ENCODE results near the gene RAP1B. TPM values are rescaled to one million over a fixed set of nuclear protein-coding genes. Genes with fewer than 3 reads are reported as not detected.
"Not testable (repeated sequence)": the region's sequence is repeated elsewhere in the genome, so short reads cannot be mapped to it uniquely, and the experiment has no call there.

The RAP1B gene
- polyA plus RNA-seq, 1 donor (not counting 4 experiments of a cell fraction or from before 2014, with no cell fraction given): 274 TPM

DNA sequence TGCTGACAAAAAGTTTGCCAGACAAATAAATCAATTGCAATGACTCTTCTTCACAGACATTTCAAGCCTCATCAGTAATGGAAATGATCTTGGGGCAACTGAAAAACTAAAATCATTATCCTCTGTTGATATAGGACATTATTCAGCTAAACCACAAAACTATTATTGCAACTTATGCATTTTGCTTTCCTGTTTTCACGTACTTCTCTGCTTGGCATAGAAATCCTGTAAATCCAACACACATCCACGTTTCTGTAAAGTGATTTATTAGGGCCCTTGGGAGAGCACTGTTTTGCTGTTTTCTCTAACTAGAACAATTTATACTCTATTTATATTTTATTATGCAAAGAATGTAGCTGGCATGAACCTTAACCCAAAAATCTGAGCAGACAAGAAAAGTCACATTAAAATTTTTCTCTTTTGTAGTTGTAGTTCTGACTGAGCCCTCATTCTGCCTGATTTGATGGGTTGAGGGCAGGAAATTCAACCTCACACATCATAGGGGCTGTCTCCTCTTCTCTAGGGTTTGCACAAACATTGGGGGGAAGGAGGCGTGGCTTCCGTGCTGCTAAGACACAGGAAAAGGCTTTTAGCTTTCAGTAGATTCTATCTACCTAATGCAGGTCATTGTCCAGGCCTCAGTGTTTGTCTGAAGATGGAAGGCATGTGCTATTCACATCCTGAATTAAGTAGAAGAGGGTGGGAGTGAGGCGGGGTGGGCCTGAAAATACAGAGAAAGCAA is 64.6 kb downstream of the RAP1B start:
- H3K27ac ChIP-seq (ENCODE audit: control insufficient read depth, insufficient read depth, low read length): no peak overlapping the region

DNA sequence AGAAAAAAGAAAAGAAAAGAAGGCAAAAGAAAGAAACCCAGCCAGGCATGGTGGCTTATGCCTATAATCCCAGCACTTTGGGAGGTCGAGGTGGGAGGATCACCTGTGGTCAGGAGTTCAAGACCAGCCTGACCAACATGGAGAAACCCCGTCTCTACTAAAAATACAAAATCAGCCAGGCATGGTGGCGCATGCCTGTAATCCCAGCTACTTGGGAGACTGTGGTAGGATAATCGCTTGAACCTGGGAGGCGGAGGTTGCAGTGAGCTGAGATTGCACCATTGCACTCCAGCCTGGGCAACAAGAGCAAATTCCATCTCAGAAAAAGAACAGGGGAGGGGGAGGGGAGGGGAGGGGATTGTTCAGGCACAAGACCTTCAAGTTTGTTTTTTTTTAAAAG is 66.2 kb downstream of the RAP1B start:
- H3K9me3 ChIP-seq (ENCODE audit: control insufficient read depth, low read depth, low read length); H3K9me1 ChIP-seq (ENCODE audit: control insufficient read depth, extremely low read depth, insufficient read depth, low read length); H2AFZ ChIP-seq (ENCODE audit: control insufficient read depth, low read length); dilution Hi-C loops (cut with MboI; ENCODE audit: extremely low pct_ligation_motif_present, low sequenced_read_pairs); H3K79me2 ChIP-seq (ENCODE audit: control insufficient read depth, insufficient read depth, low read length); H3K9ac ChIP-seq (ENCODE audit: control insufficient read depth, extremely low read depth, insufficient read depth, low read length); H4K20me1 ChIP-seq (ENCODE audit: control insufficient read depth, extremely low read depth, insufficient read depth, low read length); H3K27ac ChIP-seq (ENCODE audit: control insufficient read depth, insufficient read depth, low read length); H3K27me3 ChIP-seq (ENCODE audit: control insufficient read depth, extremely low read depth, insufficient read depth, low read length); H3K4me3 ChIP-seq (ENCODE audit: control insufficient read depth in 2 of 3, extremely low read depth in 1 of 3, insufficient read depth in 2 of 3, low read depth in 1 of 3, low read length in 3 of 3); FAIRE-seq; H3K4me1 ChIP-seq (ENCODE audit: control insufficient read depth, extremely low read depth, insufficient read depth, low read length); H3K4me2 ChIP-seq (ENCODE audit: control insufficient read depth, extremely low read depth, insufficient read depth, low read depth, low read length); DNase-seq (ENCODE audit: low read depth, low spot score); H3K36me3 ChIP-seq (ENCODE audit: control insufficient read depth in 2 of 2, extremely low read depth in 1 of 2, insufficient read depth in 2 of 2, low read length in 2 of 2): not testable (repeated sequence)

More for the DNA sequence above, 64.6 kb downstream of the RAP1B start:
- no peaks in the 10 kb centered on the region for H4K20me1 ChIP-seq (ENCODE audit: control insufficient read depth, extremely low read depth, insufficient read depth, low read length)
- H2AFZ ChIP-seq (ENCODE audit: control insufficient read depth, low read length): no peak overlapping the region
- H3K9ac ChIP-seq (ENCODE audit: control insufficient read depth, extremely low read depth, insufficient read depth, low read length): no peak overlapping the region
- dilution Hi-C loops (cut with MboI; ENCODE audit: extremely low pct_ligation_motif_present, low sequenced_read_pairs): no loop called here
- no peaks in the 10 kb centered on the region for H3K27me3 ChIP-seq (ENCODE audit: control insufficient read depth, extremely low read depth, insufficient read depth, low read length)
- H3K36me3 ChIP-seq (ENCODE audit: control insufficient read depth in 2 of 2, extremely low read depth in 1 of 2, insufficient read depth in 2 of 2, low read length in 2 of 2): no peaks in the 10 kb centered on the region
- H3K4me1 ChIP-seq (ENCODE audit: control insufficient read depth, extremely low read depth, insufficient read depth, low read length): peaks cover 3% of the 10 kb centered on the region
- no peak overlapping the region for H3K4me2 ChIP-seq (ENCODE audit: control insufficient read depth, extremely low read depth, insufficient read depth, low read depth, low read length)
- H3K79me2 ChIP-seq (ENCODE audit: control insufficient read depth, insufficient read depth, low read length): no peaks in the 10 kb centered on the region
- no peaks in the 10 kb centered on the region for H3K9me1 ChIP-seq (ENCODE audit: control insufficient read depth, extremely low read depth, insufficient read depth, low read length)
- DNase-seq (ENCODE audit: low read depth, low spot score): no peak
- H3K9me3 ChIP-seq (ENCODE audit: control insufficient read depth, low read depth, low read length): no peaks in the 10 kb centered on the region
- TF ChIP-seq EZH2 (IDR thresholded peaks at IDR 0.05; ENCODE audit: low read length): no peak
- TF ChIP-seq, protein P1, sequence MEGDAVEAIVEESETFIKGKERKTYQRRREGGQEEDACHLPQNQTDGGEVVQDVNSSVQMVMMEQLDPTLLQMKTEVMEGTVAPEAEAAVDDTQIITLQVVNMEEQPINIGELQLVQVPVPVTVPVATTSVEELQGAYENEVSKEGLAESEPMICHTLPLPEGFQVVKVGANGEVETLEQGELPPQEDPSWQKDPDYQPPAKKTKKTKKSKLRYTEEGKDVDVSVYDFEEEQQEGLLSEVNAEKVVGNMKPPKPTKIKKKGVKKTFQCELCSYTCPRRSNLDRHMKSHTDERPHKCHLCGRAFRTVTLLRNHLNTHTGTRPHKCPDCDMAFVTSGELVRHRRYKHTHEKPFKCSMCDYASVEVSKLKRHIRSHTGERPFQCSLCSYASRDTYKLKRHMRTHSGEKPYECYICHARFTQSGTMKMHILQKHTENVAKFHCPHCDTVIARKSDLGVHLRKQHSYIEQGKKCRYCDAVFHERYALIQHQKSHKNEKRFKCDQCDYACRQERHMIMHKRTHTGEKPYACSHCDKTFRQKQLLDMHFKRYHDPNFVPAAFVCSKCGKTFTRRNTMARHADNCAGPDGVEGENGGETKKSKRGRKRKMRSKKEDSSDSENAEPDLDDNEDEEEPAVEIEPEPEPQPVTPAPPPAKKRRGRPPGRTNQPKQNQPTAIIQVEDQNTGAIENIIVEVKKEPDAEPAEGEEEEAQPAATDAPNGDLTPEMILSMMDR (optimal IDR thresholded peaks at IDR 0.05 in 1 of 3, IDR thresholded peaks at IDR 0.05 in 1 of 3, conservative IDR thresholded peaks at IDR 0.05 in 1 of 3; ENCODE audit: extremely low read depth in 1 of 3, insufficient read depth in 2 of 3, low read length in 3 of 3): no peak
- H3K4me3 ChIP-seq (ENCODE audit: control insufficient read depth in 2 of 3, extremely low read depth in 1 of 3, insufficient read depth in 2 of 3, low read depth in 1 of 3, low read length in 3 of 3): no peak overlapping the region
- FAIRE-seq: peak; percentile 5

- peak overlapping the region; percentile 95 for H3K9ac ChIP-seq (ENCODE audit: control insufficient read depth, extremely low read depth, insufficient read depth, low read length)
- no peak for TF ChIP-seq EZH2 (IDR thresholded peaks at IDR 0.05; ENCODE audit: low read length)
- TF ChIP-seq, protein P1 (optimal IDR thresholded peaks at IDR 0.05 in 1 of 3, IDR thresholded peaks at IDR 0.05 in 1 of 3, conservative IDR thresholded peaks at IDR 0.05 in 1 of 3; ENCODE audit: extremely low read depth in 1 of 3, insufficient read depth in 2 of 3, low read length in 3 of 3): no peak
These were observed 75.5 kb downstream of the RAP1B start for GRCh38 chr12:68686262-68686594.

More at GRCh38 chr12:68686262-68686594, 75.5 kb downstream of the RAP1B start:
- peak overlapping the region; percentile 81 for H3K4me2 ChIP-seq (ENCODE audit: control insufficient read depth, extremely low read depth, insufficient read depth, low read depth, low read length)
- H3K9me3 ChIP-seq (ENCODE audit: control insufficient read depth, low read depth, low read length): no peaks in the 10 kb centered on the region
- peaks cover 30% of the 10 kb centered on the region for H3K79me2 ChIP-seq (ENCODE audit: control insufficient read depth, insufficient read depth, low read length)
- no peaks in the 10 kb centered on the region for H3K9me1 ChIP-seq (ENCODE audit: control insufficient read depth, extremely low read depth, insufficient read depth, low read length)
- no peaks in the 10 kb centered on the region for H3K36me3 ChIP-seq (ENCODE audit: control insufficient read depth in 2 of 2, extremely low read depth in 1 of 2, insufficient read depth in 2 of 2, low read length in 2 of 2)
- H3K27ac ChIP-seq (ENCODE audit: control insufficient read depth, insufficient read depth, low read length): peak overlapping the region; percentile 65
- H3K4me3 ChIP-seq (ENCODE audit: control insufficient read depth in 2 of 3, extremely low read depth in 1 of 3, insufficient read depth in 2 of 3, low read depth in 1 of 3, low read length in 3 of 3): peak overlapping the region; percentile 57 to 93 (median 68)
- peaks cover 12% of the 10 kb centered on the region for H3K4me1 ChIP-seq (ENCODE audit: control insufficient read depth, extremely low read depth, insufficient read depth, low read length)
- peak overlapping the region; percentile 84 for H2AFZ ChIP-seq (ENCODE audit: control insufficient read depth, low read length)
- H3K27me3 ChIP-seq (ENCODE audit: control insufficient read depth, extremely low read depth, insufficient read depth, low read length): no peaks in the 10 kb centered on the region
- dilution Hi-C loops (cut with MboI; ENCODE audit: extremely low pct_ligation_motif_present, low sequenced_read_pairs): no loop called here
- DNase-seq (ENCODE audit: low read depth, low spot score) (no peak), FAIRE-seq (no peak)
- no peaks in the 10 kb centered on the region for H4K20me1 ChIP-seq (ENCODE audit: control insufficient read depth, extremely low read depth, insufficient read depth, low read length)
